Cardiac muscle cell (in vitro differentiated cells and primary cell): Measurements from ENCODE around the gene KLF15. TPM values are rescaled to one million over a fixed set of nuclear protein-coding genes. Genes with fewer than 3 reads are reported as not detected.

ENCODE experiments used
- DNase-seq, 2 donors: peaks; one replicate each; pipeline versions ENCODE4 v3.0.0 to v3.0.0-alpha.2; 2010 to 2017; ENCODE audit warnings: low read depth in 1 of 2, low spot score in 1 of 2
- H3K27ac ChIP-seq: fragments of 200-600 bp; sonication (generic); 2 replicates; pipeline ENCODE4 v1.5.1; 2016
- H3K27me3 ChIP-seq: fragments of 200-600 bp; sonication (generic); 2 replicates; pipeline ENCODE4 v1.6.0; 2016; ENCODE audit warnings: control low read depth
- H3K36me3 ChIP-seq: fragments of 200-600 bp; sonication (generic); 2 replicates; pipeline ENCODE4 v1.5.1; 2016; ENCODE audit warnings: control low read depth
- H3K4me1 ChIP-seq: fragments of 200-600 bp; sonication (generic); 2 replicates; pipeline ENCODE4 v1.8.1; 2017; ENCODE audit warnings: low read depth, mild to moderate bottlenecking, mixed run types
- H3K4me3 ChIP-seq: fragments of 200-600 bp; sonication (generic); 2 replicates; pipeline ENCODE4 v1.5.1; 2016; ENCODE audit warnings: mild to moderate bottlenecking
- H3K9me3 ChIP-seq: fragments of 200-600 bp; sonication (generic); 2 replicates; pipeline ENCODE4 v1.5.1; 2017; ENCODE audit warnings: low read depth, mild to moderate bottlenecking, control low read depth
- CTCF ChIP-seq: IDR thresholded peaks from 2 replicates; pipeline ENCODE4 v1.5.1; 2012; ENCODE audit warnings: low read depth, mild to moderate bottlenecking, low read length
- polyA plus RNA-seq: library from polyadenylated mRNA; unstranded; fragments of >200 nt; fragmentation: Nextera tagmentation; extraction: Ambion mirVana; gene quantifications from 2 replicates; pipeline ENCODE4 v1.2.1, GENCODE V29; 2016
- total RNA-seq: library from RNA; depleted of rRNA; stranded (reverse); fragments of >200 nt; gene quantifications from 2 replicates; pipeline ENCODE4 v1.2.3, GENCODE V29; 2016

KLF15 gene
- total and polyA plus RNA-seq, 2 experiments from 2014 or later = 0.75 to 16.5 TPM

DNA sequence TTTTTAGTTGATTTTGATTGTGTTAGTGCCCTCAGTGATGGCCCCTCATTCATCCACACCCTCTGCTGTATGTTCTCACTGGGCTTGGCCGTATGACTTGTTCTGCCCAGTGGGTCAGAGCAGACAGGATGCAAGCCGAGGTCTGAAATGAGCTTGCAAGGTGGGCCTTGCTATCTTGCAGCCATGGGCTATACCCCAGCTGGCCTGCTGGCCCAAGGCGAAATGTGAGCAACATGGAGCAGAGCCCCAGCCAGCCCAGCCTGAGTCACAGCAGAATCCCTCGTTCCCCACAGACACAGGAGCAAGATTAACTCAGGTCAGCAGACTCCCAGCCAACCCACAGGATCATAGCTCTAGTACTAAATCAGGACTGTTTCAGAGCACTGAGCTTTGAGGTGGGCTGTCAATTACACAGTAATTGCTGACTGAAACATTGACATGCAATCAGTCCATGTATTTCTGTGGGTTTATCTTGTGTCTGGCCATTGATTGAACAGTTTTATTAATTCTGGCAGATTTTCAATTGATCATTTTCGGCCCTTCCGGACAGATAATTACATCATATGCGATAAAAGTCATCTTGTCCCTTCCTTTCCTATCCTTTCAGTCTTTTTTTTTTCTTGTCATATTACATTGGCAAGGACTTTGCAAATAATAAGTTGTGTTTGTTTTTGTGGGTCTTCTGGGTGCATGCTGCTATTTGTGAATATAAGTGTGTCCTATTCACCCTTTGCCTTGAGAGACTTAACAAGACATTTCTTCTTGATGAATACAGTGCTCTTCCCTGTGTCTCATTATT lies 27.1 kb downstream of the KLF15 start:
- DNase-seq = no peak

DNA sequence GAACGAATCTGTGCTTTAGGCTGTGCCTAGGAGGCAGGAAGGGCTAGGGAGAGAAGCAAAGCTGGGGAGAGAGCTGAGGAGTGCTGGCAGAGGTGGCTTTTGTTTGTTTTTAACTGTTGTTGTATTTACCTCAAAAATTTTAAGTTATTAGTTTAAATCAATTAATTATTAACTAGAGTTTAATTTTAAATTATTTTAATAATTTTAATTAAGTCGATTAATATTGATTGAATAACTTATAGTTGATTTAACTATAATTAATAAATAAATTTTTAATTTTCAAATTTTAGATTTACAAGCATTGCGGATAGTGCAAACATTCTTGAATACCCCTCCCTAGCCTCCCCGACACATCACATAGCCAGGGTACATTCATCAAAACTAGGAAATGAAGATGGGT lies 30.6 kb downstream of the KLF15 start:
- H3K27me3 ChIP-seq = no peaks in the 10 kb centered on the region
- TF ChIP-seq CTCF = no peak
- H3K4me3 ChIP-seq = no peak overlapping the region
- H3K4me1 ChIP-seq = no peaks in the 10 kb centered on the region
- no peaks in the 10 kb centered on the region for H3K9me3 ChIP-seq
- no peak overlapping the region for H3K27ac ChIP-seq
- no peaks in the 10 kb centered on the region for H3K36me3 ChIP-seq
- no peak for DNase-seq

More for the DNA sequence above, 27.1 kb downstream of the KLF15 start:
- Histone ChIP-seq H3K4me3 (no peak overlapping the region), H3K9me3 (no peaks in the 10 kb centered on the region), H3K4me1 (no peaks in the 10 kb centered on the region), H3K27me3 (no peaks in the 10 kb centered on the region), H3K36me3 (no peaks in the 10 kb centered on the region), H3K27ac (no peak overlapping the region)
- TF ChIP-seq CTCF = no peak

DNA sequence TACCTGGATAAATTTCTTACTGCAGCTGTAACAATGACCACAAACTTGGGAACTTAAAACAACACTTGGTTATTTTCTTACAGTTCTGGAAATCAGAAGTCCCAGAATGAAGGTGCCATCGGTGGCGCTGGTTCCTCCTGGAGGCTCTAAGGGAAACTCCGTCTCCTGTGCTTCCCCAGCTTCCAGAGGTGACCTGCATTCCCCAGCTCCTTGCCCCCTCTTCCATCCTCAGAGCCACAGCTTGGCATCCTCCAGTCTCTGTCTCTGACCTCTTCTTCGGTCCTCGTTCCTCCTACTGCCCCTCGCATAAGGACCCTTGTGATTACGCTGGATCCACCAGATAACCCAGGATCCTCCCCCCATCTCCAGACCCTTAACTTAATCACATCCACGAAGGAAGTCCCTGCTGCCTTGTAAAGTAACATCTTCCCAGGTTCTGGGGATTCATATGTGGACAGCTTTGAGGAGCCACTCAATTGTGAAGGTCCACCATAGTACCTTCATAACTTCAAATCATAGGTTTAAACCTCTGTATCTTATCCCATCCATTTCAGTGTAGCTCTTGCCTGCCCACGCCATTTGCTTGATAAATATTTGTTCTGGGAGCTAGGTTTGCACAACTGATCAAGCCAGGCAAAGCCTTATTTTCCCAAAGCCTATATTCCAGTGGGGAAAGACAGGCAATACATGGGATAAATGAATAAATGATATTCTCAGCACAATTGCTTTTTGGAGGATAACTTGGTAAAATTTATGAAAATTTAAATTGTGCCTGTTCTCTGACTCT lies 34.8 kb downstream of the KLF15 start:
- Histone ChIP-seq H3K27me3 (no peaks in the 10 kb centered on the region), H3K27ac (no peak overlapping the region), H3K4me1 (no peaks in the 10 kb centered on the region), H3K36me3 (no peaks in the 10 kb centered on the region), H3K4me3 (no peak overlapping the region), H3K9me3 (no peaks in the 10 kb centered on the region)
- DNase-seq = no peak
- no peak for TF ChIP-seq CTCF

- Histone ChIP-seq H3K4me3 (no peak overlapping the region), H3K4me1 (no peaks in the 10 kb centered on the region), H3K27me3 (no peaks in the 10 kb centered on the region), H3K27ac (no peak overlapping the region), H3K36me3 (no peaks in the 10 kb centered on the region), H3K9me3 (no peaks in the 10 kb centered on the region)
- no peak for TF ChIP-seq CTCF
- no peak for DNase-seq
Measured at GRCh38 chr3:126321490-126321889, 35.7 kb downstream of the KLF15 start.

DNA sequence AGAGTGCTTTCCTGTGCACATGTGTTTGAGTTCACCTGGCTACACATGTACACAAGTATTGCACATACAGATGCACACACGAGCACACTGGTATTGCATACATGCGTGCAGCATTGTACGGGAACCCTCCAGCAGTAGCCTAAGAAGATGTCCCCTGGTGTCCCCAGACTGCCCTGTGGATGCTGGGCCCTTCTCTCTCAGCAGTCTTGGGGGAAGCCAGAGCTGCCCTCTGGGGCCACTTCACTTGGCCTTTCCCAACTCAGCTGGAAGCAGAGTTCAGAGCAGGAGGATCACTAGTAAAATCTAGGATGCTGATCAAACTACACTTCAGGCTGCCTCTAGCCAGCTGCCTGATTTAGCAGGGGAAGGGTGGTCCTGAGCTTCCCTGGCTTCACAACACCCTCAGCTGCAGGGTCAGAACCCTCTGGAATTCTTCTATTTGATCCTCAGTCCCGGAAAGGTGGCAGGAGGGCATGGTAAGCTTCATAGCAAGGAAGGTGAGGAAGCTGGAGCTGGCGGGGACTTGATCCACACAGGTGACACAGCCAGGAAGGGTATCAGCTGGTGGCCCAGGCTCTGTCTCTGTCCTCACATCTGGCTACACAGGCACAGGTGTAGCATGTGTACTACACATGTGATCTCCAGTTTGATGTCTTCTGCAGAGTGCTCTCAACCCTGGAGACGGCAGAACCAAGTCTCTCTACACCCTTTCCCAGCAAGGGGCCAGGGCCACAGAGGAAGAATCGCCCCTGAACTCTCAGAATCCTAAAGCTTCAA lies 36.5 kb downstream of the KLF15 start:
- H3K36me3 ChIP-seq = no peaks in the 10 kb centered on the region
- no peaks in the 10 kb centered on the region for H3K27me3 ChIP-seq
- H3K4me1 ChIP-seq = no peaks in the 10 kb centered on the region
- no peak overlapping the region for H3K27ac ChIP-seq
- TF ChIP-seq CTCF = no peak
- no peak overlapping the region for H3K4me3 ChIP-seq
- no peaks in the 10 kb centered on the region for H3K9me3 ChIP-seq
- DNase-seq = no peak
